Measurements from ENCODE around the gene CCDC81. TPM values are rescaled to one million over a fixed set of nuclear protein-coding genes. Genes with fewer than 3 reads are reported as not detected.

CCDC81 gene
- total RNA-seq, 2 donors from 2014 or later, result 33.3 to 34.0 TPM

DNA sequence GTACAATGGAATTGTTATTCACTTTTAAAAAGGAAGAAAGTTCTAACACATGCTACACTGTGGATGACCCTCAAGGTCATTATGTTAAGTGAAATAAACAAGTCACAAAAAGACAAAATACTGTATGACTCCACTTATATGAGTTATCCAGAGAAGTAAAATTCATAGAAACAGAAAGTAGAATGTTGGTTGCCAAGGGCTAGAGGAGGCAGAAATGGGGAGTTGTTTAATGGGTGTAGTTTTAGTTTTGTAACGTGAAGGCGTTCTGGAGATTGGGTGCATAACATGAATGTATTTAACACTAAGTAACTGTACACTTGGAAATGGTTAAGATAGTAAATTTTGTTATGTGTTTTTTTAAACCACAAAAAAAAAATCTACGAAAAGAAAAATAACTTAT is 43.8 kb downstream of the CCDC81 start:
- peaks cover 39% of the 10 kb centered on the region for H3K4me1 Mint-ChIP-seq
- no peak for DNase-seq
- no peaks in the 10 kb centered on the region for H3K27me3 ChIP-seq (ENCODE audit: control insufficient read depth, insufficient read depth, low read length, poor library complexity, severe bottlenecking)
- no peaks in the 10 kb centered on the region for H3K9me3 Mint-ChIP-seq
- no peaks in the 10 kb centered on the region for H3K36me3 Mint-ChIP-seq (ENCODE audit: low read depth)
- TF ChIP-seq, protein P1, sequence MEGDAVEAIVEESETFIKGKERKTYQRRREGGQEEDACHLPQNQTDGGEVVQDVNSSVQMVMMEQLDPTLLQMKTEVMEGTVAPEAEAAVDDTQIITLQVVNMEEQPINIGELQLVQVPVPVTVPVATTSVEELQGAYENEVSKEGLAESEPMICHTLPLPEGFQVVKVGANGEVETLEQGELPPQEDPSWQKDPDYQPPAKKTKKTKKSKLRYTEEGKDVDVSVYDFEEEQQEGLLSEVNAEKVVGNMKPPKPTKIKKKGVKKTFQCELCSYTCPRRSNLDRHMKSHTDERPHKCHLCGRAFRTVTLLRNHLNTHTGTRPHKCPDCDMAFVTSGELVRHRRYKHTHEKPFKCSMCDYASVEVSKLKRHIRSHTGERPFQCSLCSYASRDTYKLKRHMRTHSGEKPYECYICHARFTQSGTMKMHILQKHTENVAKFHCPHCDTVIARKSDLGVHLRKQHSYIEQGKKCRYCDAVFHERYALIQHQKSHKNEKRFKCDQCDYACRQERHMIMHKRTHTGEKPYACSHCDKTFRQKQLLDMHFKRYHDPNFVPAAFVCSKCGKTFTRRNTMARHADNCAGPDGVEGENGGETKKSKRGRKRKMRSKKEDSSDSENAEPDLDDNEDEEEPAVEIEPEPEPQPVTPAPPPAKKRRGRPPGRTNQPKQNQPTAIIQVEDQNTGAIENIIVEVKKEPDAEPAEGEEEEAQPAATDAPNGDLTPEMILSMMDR (conservative IDR thresholded peaks at IDR 0.05), result no peak
- no peaks in the 10 kb centered on the region for H3K9me3 ChIP-seq (ENCODE audit: control insufficient read depth, low read length)
- H3K27ac Mint-ChIP-seq, result no peak overlapping the region
- H3K4me1 ChIP-seq (ENCODE audit: control insufficient read depth, insufficient read depth, low read length), result peaks cover 14% of the 10 kb centered on the region
- no peak overlapping the region for H3K27ac ChIP-seq (ENCODE audit: low read depth, low read length)
- no peak overlapping the region for H3K9ac ChIP-seq (ENCODE audit: extremely low read depth, low read length, poor library complexity, severe bottlenecking)
- H3K4me3 ChIP-seq (ENCODE audit: low read length), result no peak overlapping the region
- H3K36me3 ChIP-seq (ENCODE audit: control insufficient read depth, insufficient read depth, low read length), result no peaks in the 10 kb centered on the region
- 92 to 93% methylated on average over 2 to 3 of the region's 3 CpGs for WGBS, 2 experiments (ENCODE audit: insufficient coverage in 1 of 2, insufficient read length in 1 of 2)
- no peak overlapping the region for H3K4me3 Mint-ChIP-seq
- H3K27me3 Mint-ChIP-seq (ENCODE audit: insufficient read depth), result no peaks in the 10 kb centered on the region

DNA sequence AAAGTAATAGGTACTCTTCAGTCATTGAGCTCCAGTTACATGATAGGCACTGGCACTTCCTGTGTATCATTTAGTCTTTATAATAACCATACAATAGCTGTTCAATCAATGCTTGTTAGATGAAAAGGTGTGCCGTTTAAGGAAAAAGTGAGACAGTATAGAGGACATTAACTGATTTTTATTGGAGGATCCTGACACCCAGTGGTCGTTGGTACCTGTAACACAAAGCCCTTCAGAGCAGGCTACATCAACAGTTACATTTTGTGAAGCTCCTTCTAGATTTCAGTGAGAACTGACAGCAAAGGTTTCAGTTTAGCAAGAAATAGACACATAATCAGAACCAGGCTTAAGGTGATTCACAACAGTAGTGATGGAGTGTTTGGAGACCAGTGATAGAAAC is 44.2 kb downstream of the CCDC81 start:
- no peaks in the 10 kb centered on the region for H3K9me3 ChIP-seq (ENCODE audit: control insufficient read depth, low read length)
- WGBS, 2 experiments (ENCODE audit: insufficient coverage in 1 of 2, insufficient read length in 1 of 2), result 14 to 52% methylated on average over 1 to 2 of the region's 2 CpGs
- Mint-ChIP-seq H3K27me3 (ENCODE audit: insufficient read depth) (no peaks in the 10 kb centered on the region), H3K27ac (no peak overlapping the region), H3K4me3 (no peak overlapping the region), H3K36me3 (ENCODE audit: low read depth) (no peaks in the 10 kb centered on the region), H3K9me3 (no peaks in the 10 kb centered on the region), H3K4me1 (peaks cover 43% of the 10 kb centered on the region)
- TF ChIP-seq, protein P1 (conservative IDR thresholded peaks at IDR 0.05), result peak; percentile 71
- no peaks in the 10 kb centered on the region for H3K36me3 ChIP-seq (ENCODE audit: control insufficient read depth, insufficient read depth, low read length)
- H3K4me3 ChIP-seq (ENCODE audit: low read length), result peak overlapping the region; percentile 35
- peaks cover 14% of the 10 kb centered on the region for H3K4me1 ChIP-seq (ENCODE audit: control insufficient read depth, insufficient read depth, low read length)
- H3K27ac ChIP-seq (ENCODE audit: low read depth, low read length), result no peak overlapping the region
- no peak for DNase-seq
- no peaks in the 10 kb centered on the region for H3K27me3 ChIP-seq (ENCODE audit: control insufficient read depth, insufficient read depth, low read length, poor library complexity, severe bottlenecking)
- H3K9ac ChIP-seq (ENCODE audit: extremely low read depth, low read length, poor library complexity, severe bottlenecking), result no peak overlapping the region

DNA sequence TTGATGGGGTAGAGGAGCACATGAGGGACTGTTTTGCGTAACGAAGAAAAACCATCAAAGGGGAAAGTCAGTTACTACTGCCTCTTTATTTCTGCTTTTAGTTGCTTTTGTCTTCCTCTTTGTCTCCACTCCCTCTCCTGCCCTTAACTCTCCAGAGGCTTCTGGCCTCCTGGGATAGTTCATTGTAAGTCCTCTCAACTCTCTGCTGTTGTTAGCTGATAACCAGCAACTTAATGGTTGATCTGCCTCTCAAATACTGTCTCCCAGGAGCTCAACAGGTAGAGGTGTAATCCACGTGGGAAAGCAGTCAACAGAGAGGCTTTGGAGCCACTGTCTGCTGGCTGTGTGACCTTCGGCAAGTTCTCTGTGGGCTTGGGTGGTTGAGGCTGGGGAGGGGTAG is 47.3 kb downstream of the CCDC81 start:
- H3K4me3 Mint-ChIP-seq, result peak overlapping the region; percentile 84
- peak; percentile 81 for DNase-seq
- Histone ChIP-seq H3K9me3 (ENCODE audit: control insufficient read depth, low read length) (peaks cover 19% of the 10 kb centered on the region), H3K36me3 (ENCODE audit: control insufficient read depth, insufficient read depth, low read length) (peaks cover 20% of the 10 kb centered on the region), H3K27me3 (ENCODE audit: control insufficient read depth, insufficient read depth, low read length, poor library complexity, severe bottlenecking) (no peaks in the 10 kb centered on the region), H3K4me1 (ENCODE audit: control insufficient read depth, insufficient read depth, low read length) (peaks cover 14% of the 10 kb centered on the region), H3K9ac (ENCODE audit: extremely low read depth, low read length, poor library complexity, severe bottlenecking) (peak overlapping the region; percentile 99), H3K27ac (ENCODE audit: low read depth, low read length) (peak overlapping the region; percentile 74), H3K4me3 (ENCODE audit: low read length) (peak overlapping the region; percentile 93)
- H3K27me3 Mint-ChIP-seq (ENCODE audit: insufficient read depth), result peaks cover 2% of the 10 kb centered on the region
- H3K9me3 Mint-ChIP-seq, result peaks cover 18% of the 10 kb centered on the region
- TF ChIP-seq, protein P1 (conservative IDR thresholded peaks at IDR 0.05), result no peak
- peaks cover 44% of the 10 kb centered on the region for H3K4me1 Mint-ChIP-seq
- H3K36me3 Mint-ChIP-seq (ENCODE audit: low read depth), result peaks cover 20% of the 10 kb centered on the region
- 67 to 73% methylated on average over 4 of the region's 4 CpGs for WGBS, 2 experiments (ENCODE audit: insufficient coverage in 1 of 2, insufficient read length in 1 of 2)
- peak overlapping the region; percentile 99 for H3K27ac Mint-ChIP-seq
